HFFc6 (cell line): Measurements from ENCODE around the gene SLC25A48. TPM values are rescaled to one million over a fixed set of nuclear protein-coding genes. Genes with fewer than 3 reads are reported as not detected.

ENCODE experiments used
- DNase-seq: peaks from one replicate; pipeline ENCODE4 v3.0.0-alpha.2; 2018
- H3K27ac Mint-ChIP-seq: 2 replicates; pipeline ENCODE4 v1.8.0; 2020; ENCODE audit warnings: mild to moderate bottlenecking, mixed read lengths
- H3K27me3 Mint-ChIP-seq: 2 replicates; pipeline ENCODE4 v1.8.0; 2021; ENCODE audit warnings: mild to moderate bottlenecking, moderate library complexity, mixed read lengths; ENCODE audit not compliant: insufficient read depth
- H3K36me3 Mint-ChIP-seq: 2 replicates; pipeline ENCODE4 v1.8.0; 2021; ENCODE audit warnings: low read depth, mixed read lengths
- H3K4me1 Mint-ChIP-seq: 2 replicates; pipeline ENCODE4 v1.8.0; 2020; ENCODE audit warnings: low read depth, mixed read lengths
- H3K4me3 Mint-ChIP-seq: 2 replicates; pipeline ENCODE4 v1.8.0; 2020; ENCODE audit warnings: mild to moderate bottlenecking, moderate library complexity, mixed read lengths
- H3K9me3 Mint-ChIP-seq: 2 replicates; pipeline ENCODE4 v1.8.0; 2020; ENCODE audit warnings: mild to moderate bottlenecking, mixed read lengths
- total RNA-seq, 6 experiments: library from RNA; stranded (reverse); fragmentation: NEBNext Ultra II Directional; extraction: Animal tissue kit (Norgen Biotek cat#: 25700); gene quantifications; 2 replicates in 1 of 6; 3 replicates in 5 of 6; pipeline ENCODE4 v1.2.3, GENCODE V29; 2021
- TF ChIP-seq, protein P1 (sequence below): fragments of 200-600 bp; sonication (generic); IDR thresholded peaks from 2 replicates; pipeline ENCODE4 v1.5.0; 2021; ENCODE audit warnings: antibody characterized with exemption, mild to moderate bottlenecking

Gene SLC25A48
- total RNA-seq, 6 experiments from 2014 or later = not detected

DNA sequence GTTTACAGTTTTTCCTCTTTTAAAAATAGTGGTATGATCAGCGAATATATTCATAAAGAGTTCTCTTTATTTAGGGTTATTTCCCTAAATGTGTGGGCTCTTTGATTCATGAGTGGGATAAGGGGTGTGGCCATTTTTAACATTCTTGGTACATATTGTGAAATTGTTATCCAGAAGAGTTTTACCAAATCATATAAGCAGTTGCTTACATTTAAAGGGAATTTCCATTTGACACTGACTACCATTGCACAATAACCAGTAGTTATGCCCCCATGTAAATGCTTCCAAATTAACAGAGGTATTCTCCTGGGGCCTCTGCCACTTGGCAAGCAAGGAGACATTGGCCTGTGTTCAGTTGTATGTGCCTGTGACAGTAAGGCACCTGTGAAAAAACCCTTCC lies 27.2 kb downstream of the SLC25A48 start:
- no peaks in the 10 kb centered on the region; the same call in 1 of the 2 replicates for H3K9me3 Mint-ChIP-seq
- H3K4me3 Mint-ChIP-seq = no peak overlapping the region
- TF ChIP-seq, protein P1, sequence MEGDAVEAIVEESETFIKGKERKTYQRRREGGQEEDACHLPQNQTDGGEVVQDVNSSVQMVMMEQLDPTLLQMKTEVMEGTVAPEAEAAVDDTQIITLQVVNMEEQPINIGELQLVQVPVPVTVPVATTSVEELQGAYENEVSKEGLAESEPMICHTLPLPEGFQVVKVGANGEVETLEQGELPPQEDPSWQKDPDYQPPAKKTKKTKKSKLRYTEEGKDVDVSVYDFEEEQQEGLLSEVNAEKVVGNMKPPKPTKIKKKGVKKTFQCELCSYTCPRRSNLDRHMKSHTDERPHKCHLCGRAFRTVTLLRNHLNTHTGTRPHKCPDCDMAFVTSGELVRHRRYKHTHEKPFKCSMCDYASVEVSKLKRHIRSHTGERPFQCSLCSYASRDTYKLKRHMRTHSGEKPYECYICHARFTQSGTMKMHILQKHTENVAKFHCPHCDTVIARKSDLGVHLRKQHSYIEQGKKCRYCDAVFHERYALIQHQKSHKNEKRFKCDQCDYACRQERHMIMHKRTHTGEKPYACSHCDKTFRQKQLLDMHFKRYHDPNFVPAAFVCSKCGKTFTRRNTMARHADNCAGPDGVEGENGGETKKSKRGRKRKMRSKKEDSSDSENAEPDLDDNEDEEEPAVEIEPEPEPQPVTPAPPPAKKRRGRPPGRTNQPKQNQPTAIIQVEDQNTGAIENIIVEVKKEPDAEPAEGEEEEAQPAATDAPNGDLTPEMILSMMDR = no peak
- DNase-seq = no peak
- H3K36me3 Mint-ChIP-seq = no peaks in the 10 kb centered on the region
- no peak overlapping the region for H3K27ac Mint-ChIP-seq
- no peaks in the 10 kb centered on the region for H3K4me1 Mint-ChIP-seq
- H3K27me3 Mint-ChIP-seq = peaks cover 20% of the 10 kb centered on the region

DNA sequence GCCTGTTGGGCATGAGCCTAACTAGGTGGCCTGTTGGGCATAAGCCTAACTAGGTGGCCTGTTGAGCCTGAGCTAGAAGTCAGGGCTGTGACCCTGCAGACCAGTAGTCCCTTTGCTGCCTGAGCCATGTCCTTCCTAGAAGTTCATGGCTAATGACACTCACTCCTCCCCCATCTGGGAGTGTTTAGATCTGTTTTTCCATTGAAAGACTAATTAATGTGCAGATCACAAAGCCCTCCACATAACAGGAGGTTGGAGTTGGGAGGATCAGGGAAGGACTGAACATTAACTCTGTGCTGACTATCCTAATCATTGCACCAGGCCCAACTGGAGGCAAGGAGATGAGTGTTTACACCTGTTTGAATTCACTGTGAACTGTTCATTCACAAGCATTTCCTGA lies 27.6 kb downstream of the SLC25A48 start:
- no peaks in the 10 kb centered on the region for H3K36me3 Mint-ChIP-seq
- H3K4me3 Mint-ChIP-seq = no peak overlapping the region
- DNase-seq = no peak
- TF ChIP-seq, protein P1 = no peak
- H3K9me3 Mint-ChIP-seq = no peaks in the 10 kb centered on the region; the same call in 1 of the 2 replicates
- H3K4me1 Mint-ChIP-seq = no peaks in the 10 kb centered on the region
- peaks cover 21% of the 10 kb centered on the region for H3K27me3 Mint-ChIP-seq
- no peak overlapping the region for H3K27ac Mint-ChIP-seq

DNA sequence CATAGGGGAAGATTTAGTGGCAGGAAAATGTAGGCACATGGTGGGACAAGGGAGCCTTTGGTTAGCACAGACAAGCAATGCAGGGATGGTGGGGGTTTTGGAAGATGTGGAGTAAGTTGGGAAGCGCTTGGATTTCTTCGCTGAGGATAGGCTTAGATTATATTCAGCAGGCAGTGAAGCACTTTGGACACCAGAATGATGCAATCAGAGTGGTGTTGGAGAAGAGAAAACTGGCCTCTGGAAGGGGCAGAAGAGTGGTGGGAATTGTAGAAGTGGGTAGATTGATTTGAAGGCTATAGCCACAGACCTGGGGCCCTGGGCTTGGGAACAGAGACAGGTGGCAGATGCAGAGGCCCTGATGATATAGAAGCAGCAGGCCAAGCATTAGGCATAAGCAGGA lies 28.3 kb downstream of the SLC25A48 start:
- no peak for DNase-seq
- no peaks in the 10 kb centered on the region for H3K4me1 Mint-ChIP-seq
- H3K9me3 Mint-ChIP-seq = no peaks in the 10 kb centered on the region; the same call in 1 of the 2 replicates
- H3K27ac Mint-ChIP-seq = no peak overlapping the region
- TF ChIP-seq, protein P1 = no peak
- H3K27me3 Mint-ChIP-seq = peaks cover 21% of the 10 kb centered on the region
- H3K36me3 Mint-ChIP-seq = no peaks in the 10 kb centered on the region
- no peak overlapping the region for H3K4me3 Mint-ChIP-seq

DNA sequence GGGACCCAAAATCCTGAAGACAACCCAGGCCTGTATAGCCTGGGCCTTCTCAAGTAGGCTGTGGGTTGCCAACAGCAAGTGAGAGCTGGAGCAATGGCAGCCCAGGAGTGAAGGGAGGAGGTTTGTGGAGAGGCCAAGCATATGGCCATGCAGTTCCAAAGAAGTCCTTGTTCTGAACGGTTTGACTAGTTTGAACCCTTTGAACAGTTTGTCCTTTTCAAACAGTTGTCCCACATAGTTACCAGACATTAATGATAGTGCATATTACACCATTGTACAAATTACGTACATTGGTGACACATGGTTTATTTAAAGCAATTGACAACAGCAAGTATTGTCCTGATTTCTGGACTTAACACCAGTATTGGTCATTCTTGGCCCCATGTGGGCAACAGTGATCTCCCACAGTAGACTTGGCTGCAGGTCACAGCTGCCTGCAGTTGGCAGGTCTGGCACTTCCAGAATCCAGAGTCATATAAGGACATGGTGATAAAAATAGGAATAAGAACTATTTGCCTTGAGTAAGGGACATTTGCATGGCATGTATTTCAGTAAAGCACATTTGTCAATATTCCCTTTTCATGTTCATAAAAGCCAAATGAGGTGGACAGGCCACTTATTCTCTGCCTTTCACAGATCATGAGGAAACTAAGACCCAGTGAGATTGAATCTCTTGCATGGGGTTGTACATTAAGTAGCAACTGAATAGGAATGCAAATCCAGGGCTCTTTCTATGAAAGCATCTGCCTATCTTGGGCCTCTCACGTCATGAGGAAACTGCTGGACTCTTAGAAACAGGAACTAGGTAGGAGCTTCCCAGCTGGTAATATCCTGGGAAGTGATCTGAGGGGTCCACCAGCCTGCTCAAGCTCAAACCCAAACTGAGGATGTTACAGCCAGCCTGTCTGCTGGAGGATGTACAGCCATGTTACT lies 30.3 kb downstream of the SLC25A48 start:
- no peaks in the 10 kb centered on the region for H3K4me1 Mint-ChIP-seq
- no peak overlapping the region for H3K27ac Mint-ChIP-seq
- DNase-seq = no peak
- TF ChIP-seq, protein P1 = no peak
- H3K9me3 Mint-ChIP-seq = no peaks in the 10 kb centered on the region; the same call in 1 of the 2 replicates
- peaks cover 16% of the 10 kb centered on the region for H3K27me3 Mint-ChIP-seq
- no peak overlapping the region for H3K4me3 Mint-ChIP-seq
- H3K36me3 Mint-ChIP-seq = no peaks in the 10 kb centered on the region

DNA sequence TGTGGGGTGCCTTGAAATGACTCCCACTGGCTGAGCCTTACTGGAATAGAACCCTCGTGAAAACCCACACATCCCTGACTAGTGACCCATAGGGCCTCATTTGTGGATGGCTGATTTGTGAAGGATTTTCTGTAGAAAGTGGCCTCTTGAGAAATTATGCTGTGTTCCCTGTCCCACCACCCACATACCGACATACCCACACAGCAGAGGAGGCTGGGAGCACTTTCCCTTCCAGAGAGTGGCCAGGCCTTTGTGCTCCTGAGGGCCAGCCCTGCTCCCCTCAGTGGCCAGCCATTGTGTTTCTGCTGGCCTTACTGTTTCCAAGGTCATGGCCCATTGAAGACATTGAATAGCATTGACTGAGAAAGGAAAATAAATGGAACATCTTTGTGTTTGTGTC lies 31.6 kb downstream of the SLC25A48 start:
- Mint-ChIP-seq H3K27ac (no peak overlapping the region), H3K27me3 (peaks cover 19% of the 10 kb centered on the region), H3K9me3 (no peaks in the 10 kb centered on the region; the same call in 1 of the 2 replicates), H3K4me1 (no peaks in the 10 kb centered on the region), H3K4me3 (no peak overlapping the region), H3K36me3 (no peaks in the 10 kb centered on the region)
- TF ChIP-seq, protein P1 = no peak
- DNase-seq = no peak
